Measurements from ENCODE around the gene SLC16A6.
"Not testable (repeated sequence)": the region's sequence is repeated elsewhere in the genome, so short reads cannot be mapped to it uniquely, and the experiment has no call there.

Gene SLC16A6

DNA sequence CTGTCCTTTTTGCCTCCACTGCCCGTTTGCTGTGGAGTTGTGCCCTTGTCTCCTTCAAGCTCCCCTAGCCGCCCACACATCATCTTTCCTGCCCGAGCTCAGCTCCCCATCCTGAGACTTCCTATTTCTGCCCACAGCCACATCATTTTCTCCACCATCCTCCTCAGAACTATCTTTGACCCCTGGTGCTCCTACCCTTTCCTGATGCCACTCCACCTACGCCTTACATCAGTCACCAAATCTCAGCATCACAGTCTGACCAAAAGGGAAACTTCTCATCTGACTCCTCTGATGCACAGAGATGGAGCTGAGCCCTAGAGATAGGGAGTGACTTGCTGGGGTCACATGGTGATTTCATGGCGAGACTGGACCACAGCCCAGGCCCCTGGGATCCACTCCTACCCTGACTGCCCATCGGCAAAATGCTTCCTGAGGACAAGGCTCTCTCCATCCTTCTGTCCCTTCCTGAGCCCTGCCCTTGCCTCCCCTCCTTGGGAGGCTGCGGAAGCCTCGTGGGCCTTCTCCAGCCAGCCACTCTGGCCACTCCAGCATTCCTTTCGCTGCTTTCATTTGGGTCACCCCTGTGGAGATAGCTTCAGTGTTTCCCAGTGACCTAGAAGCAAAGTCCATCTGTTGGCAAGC lies 62.8 kb downstream of the SLC16A6 start:
- not testable (repeated sequence) for H3K23ac ChIP-seq (ENCODE audit: low read depth, low read length, poor library complexity); H2AK5ac ChIP-seq (ENCODE audit: low read depth, low read length); H2BK5ac ChIP-seq (ENCODE audit: low read length); H3K4me3 ChIP-seq (ENCODE audit: low read length in 2 of 2); H4K91ac ChIP-seq (ENCODE audit: low read depth, low read length, poor library complexity); H2AFZ ChIP-seq (ENCODE audit: low read length); H3K27ac ChIP-seq (replicated peaks; ENCODE audit: low read length); H2BK15ac ChIP-seq (ENCODE audit: low read length); H3K14ac ChIP-seq (ENCODE audit: low read length); H3K4me2 ChIP-seq (ENCODE audit: insufficient read depth, low read length, poor library complexity, severe bottlenecking); H3K9me3 ChIP-seq (replicated peaks in 1 of 2; ENCODE audit: control insufficient read depth in 2 of 2, insufficient read depth in 1 of 2, low read depth in 1 of 2, low read length in 2 of 2); H3K4me1 ChIP-seq (ENCODE audit: control insufficient read depth in 2 of 2, insufficient read depth in 1 of 2, low read depth in 1 of 2, low read length in 2 of 2); H3K36me3 ChIP-seq (replicated peaks in 1 of 2; ENCODE audit: control insufficient read depth in 2 of 2, insufficient read depth in 2 of 2, low read length in 2 of 2); DNase-seq (ENCODE audit: low spot score); H3K27me3 ChIP-seq (ENCODE audit: control insufficient read depth in 3 of 3, insufficient read depth in 3 of 3, low read depth in 1 of 3, low read length in 3 of 3); H2BK12ac ChIP-seq (ENCODE audit: low read length); H3K18ac ChIP-seq (ENCODE audit: low read length); H2BK120ac ChIP-seq (ENCODE audit: low read depth, low read length); H4K8ac ChIP-seq (ENCODE audit: low read depth, low read length); H3K79me1 ChIP-seq (ENCODE audit: low read depth, low read length); H3K9ac ChIP-seq (ENCODE audit: low read depth, low read length, poor library complexity); H3K4ac ChIP-seq (ENCODE audit: low read length)
- WGBS, 2 donors (ENCODE audit: extremely low coverage in 2 of 2, insufficient read length in 2 of 2, insufficient replicate concordance in 1 of 2), result no CpG with 5 or more reads among the region's 9 CpGs

DNA sequence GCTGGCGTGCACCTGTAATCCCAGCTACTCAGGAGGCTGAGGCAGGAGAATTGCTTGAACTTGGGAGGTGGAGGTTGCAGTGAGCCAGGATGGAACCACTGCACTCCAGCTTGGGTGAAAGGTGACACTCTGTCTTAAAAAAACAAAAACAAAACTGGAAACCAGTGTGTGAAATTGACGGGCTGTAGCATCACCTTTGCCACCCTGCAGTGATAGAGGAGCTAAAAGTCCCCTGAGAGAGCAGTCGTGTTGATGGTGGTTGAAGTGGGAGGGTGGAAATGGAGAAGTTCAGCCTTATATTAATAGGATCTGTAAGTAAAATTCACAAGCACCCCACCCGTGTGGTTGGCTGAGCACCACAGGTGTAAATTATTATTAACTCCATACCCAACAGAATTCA lies 65.9 kb downstream of the SLC16A6 start:
- H3K23ac ChIP-seq (ENCODE audit: low read depth, low read length, poor library complexity); H2BK5ac ChIP-seq (ENCODE audit: low read length); H2AK5ac ChIP-seq (ENCODE audit: low read depth, low read length); H2BK12ac ChIP-seq (ENCODE audit: low read length); H3K9me3 ChIP-seq (replicated peaks in 1 of 2; ENCODE audit: control insufficient read depth in 2 of 2, insufficient read depth in 1 of 2, low read depth in 1 of 2, low read length in 2 of 2); H3K27ac ChIP-seq (replicated peaks; ENCODE audit: low read length); H2AFZ ChIP-seq (ENCODE audit: low read length); H3K4me3 ChIP-seq (ENCODE audit: low read length in 2 of 2); H4K91ac ChIP-seq (ENCODE audit: low read depth, low read length, poor library complexity); H3K4ac ChIP-seq (ENCODE audit: low read length); DNase-seq (ENCODE audit: low spot score); H3K4me2 ChIP-seq (ENCODE audit: insufficient read depth, low read length, poor library complexity, severe bottlenecking); H3K14ac ChIP-seq (ENCODE audit: low read length); H3K9ac ChIP-seq (ENCODE audit: low read depth, low read length, poor library complexity); H3K79me1 ChIP-seq (ENCODE audit: low read depth, low read length); H3K4me1 ChIP-seq (ENCODE audit: control insufficient read depth in 2 of 2, insufficient read depth in 1 of 2, low read depth in 1 of 2, low read length in 2 of 2); H3K36me3 ChIP-seq (replicated peaks in 1 of 2; ENCODE audit: control insufficient read depth in 2 of 2, insufficient read depth in 2 of 2, low read length in 2 of 2); H3K18ac ChIP-seq (ENCODE audit: low read length); H2BK15ac ChIP-seq (ENCODE audit: low read length); H2BK120ac ChIP-seq (ENCODE audit: low read depth, low read length); H4K8ac ChIP-seq (ENCODE audit: low read depth, low read length); H3K27me3 ChIP-seq (ENCODE audit: control insufficient read depth in 3 of 3, insufficient read depth in 3 of 3, low read depth in 1 of 3, low read length in 3 of 3): not testable (repeated sequence)
- WGBS, 2 donors (ENCODE audit: extremely low coverage in 2 of 2, insufficient read length in 2 of 2, insufficient replicate concordance in 1 of 2), result no CpG with 5 or more reads among the region's 4 CpGs

DNA sequence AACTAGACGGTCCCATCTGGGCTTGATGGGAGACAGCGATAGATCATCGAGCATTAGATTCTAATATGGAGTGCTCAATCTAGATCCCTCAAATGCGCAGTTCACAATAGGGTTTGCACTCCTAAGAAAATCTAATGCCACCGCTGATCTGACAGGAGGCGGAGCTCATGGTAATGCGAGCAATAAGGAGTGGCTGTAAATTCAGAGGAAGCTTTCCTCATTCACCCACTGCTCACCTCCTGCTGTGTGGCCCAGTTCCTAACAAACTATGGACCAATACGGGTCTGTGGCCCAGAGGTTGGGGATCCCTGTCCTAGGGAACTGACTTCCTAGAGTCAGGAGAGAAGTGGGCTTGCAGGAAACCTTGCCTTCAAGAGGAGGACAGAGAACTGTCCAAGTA lies 68.3 kb downstream of the SLC16A6 start:
- no peak overlapping the region for H3K9ac ChIP-seq (ENCODE audit: low read depth, low read length, poor library complexity)
- H3K36me3 ChIP-seq (replicated peaks in 1 of 2; ENCODE audit: control insufficient read depth in 2 of 2, insufficient read depth in 2 of 2, low read length in 2 of 2), result peaks cover 3 to 8% of the 10 kb centered on the region in 2 donors
- H2BK5ac ChIP-seq (ENCODE audit: low read length), result no peak overlapping the region
- peaks cover 0 to 2% of the 10 kb centered on the region in 2 donors for H3K4me1 ChIP-seq (ENCODE audit: control insufficient read depth in 2 of 2, insufficient read depth in 1 of 2, low read depth in 1 of 2, low read length in 2 of 2)
- no peak overlapping the region for H3K27ac ChIP-seq (replicated peaks; ENCODE audit: low read length)
- no peaks in the 10 kb centered on the region for H3K9me3 ChIP-seq (replicated peaks in 1 of 2; ENCODE audit: control insufficient read depth in 2 of 2, insufficient read depth in 1 of 2, low read depth in 1 of 2, low read length in 2 of 2)
- no peak overlapping the region for H2BK15ac ChIP-seq (ENCODE audit: low read length)
- H3K4me3 ChIP-seq (ENCODE audit: low read length in 2 of 2), result no peak overlapping the region
- no peak overlapping the region for H3K4me2 ChIP-seq (ENCODE audit: insufficient read depth, low read length, poor library complexity, severe bottlenecking)
- H4K91ac ChIP-seq (ENCODE audit: low read depth, low read length, poor library complexity), result no peak overlapping the region
- H3K4ac ChIP-seq (ENCODE audit: low read length), result no peak overlapping the region
- no peaks in the 10 kb centered on the region for H3K79me1 ChIP-seq (ENCODE audit: low read depth, low read length)
- no peak overlapping the region for H2BK120ac ChIP-seq (ENCODE audit: low read depth, low read length)
- no peak overlapping the region for H3K23ac ChIP-seq (ENCODE audit: low read depth, low read length, poor library complexity)
- H3K18ac ChIP-seq (ENCODE audit: low read length), result no peak overlapping the region
- no peak for DNase-seq (ENCODE audit: low spot score)
- H2AFZ ChIP-seq (ENCODE audit: low read length), result no peak overlapping the region
- H4K8ac ChIP-seq (ENCODE audit: low read depth, low read length), result no peak overlapping the region
- no CpG with 5 or more reads among the region's 8 CpGs for WGBS, 2 donors (ENCODE audit: extremely low coverage in 2 of 2, insufficient read length in 2 of 2, insufficient replicate concordance in 1 of 2)
- peaks cover 0 to 2% (median 0%) of the 10 kb centered on the region in 3 experiments for H3K27me3 ChIP-seq (ENCODE audit: control insufficient read depth in 3 of 3, insufficient read depth in 3 of 3, low read depth in 1 of 3, low read length in 3 of 3)
- H2BK12ac ChIP-seq (ENCODE audit: low read length), result no peak overlapping the region
- H3K14ac ChIP-seq (ENCODE audit: low read length), result no peak overlapping the region
- no peak overlapping the region for H2AK5ac ChIP-seq (ENCODE audit: low read depth, low read length)

DNA sequence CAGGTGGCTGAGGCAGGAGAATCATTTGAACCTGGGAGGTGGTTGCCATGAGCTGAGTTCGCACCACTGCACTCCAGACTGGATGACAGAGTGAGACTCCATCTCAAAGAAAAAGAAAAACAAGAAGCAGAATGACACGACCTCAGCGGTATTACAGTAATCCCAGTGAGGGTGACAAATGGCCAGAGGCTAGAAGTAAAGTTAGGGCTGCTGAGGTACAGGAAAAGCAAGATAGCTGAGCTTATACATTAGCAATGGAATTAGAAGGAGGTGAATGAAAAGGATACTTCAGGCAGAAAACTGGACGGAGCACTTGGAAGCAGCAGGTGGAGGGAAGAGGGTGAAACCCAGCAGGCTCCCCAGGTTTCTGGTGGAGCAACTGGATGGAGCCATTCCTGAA lies 69.1 kb downstream of the SLC16A6 start:
- Histone ChIP-seq H3K9ac (ENCODE audit: low read depth, low read length, poor library complexity) (no peak overlapping the region), H3K4me3 (ENCODE audit: low read length in 2 of 2) (no peak overlapping the region), H2BK12ac (ENCODE audit: low read length) (no peak overlapping the region), H3K4me1 (ENCODE audit: control insufficient read depth in 2 of 2, insufficient read depth in 1 of 2, low read depth in 1 of 2, low read length in 2 of 2) (peaks cover 0 to 2% of the 10 kb centered on the region in 2 donors), H2AK5ac (ENCODE audit: low read depth, low read length) (no peak overlapping the region), H3K27me3 (ENCODE audit: control insufficient read depth in 3 of 3, insufficient read depth in 3 of 3, low read depth in 1 of 3, low read length in 3 of 3) (peaks cover 0 to 2% (median 0%) of the 10 kb centered on the region in 3 experiments), H4K91ac (ENCODE audit: low read depth, low read length, poor library complexity) (no peak overlapping the region), H3K14ac (ENCODE audit: low read length) (no peak overlapping the region), H3K27ac (replicated peaks; ENCODE audit: low read length) (no peak overlapping the region), H3K4me2 (ENCODE audit: insufficient read depth, low read length, poor library complexity, severe bottlenecking) (no peak overlapping the region), H3K9me3 (replicated peaks in 1 of 2; ENCODE audit: control insufficient read depth in 2 of 2, insufficient read depth in 1 of 2, low read depth in 1 of 2, low read length in 2 of 2) (no peaks in the 10 kb centered on the region), H2BK15ac (ENCODE audit: low read length) (no peak overlapping the region), H2BK5ac (ENCODE audit: low read length) (no peak overlapping the region), H4K8ac (ENCODE audit: low read depth, low read length) (no peak overlapping the region), H3K79me1 (ENCODE audit: low read depth, low read length) (no peaks in the 10 kb centered on the region), H3K23ac (ENCODE audit: low read depth, low read length, poor library complexity) (no peak overlapping the region), H3K36me3 (replicated peaks in 1 of 2; ENCODE audit: control insufficient read depth in 2 of 2, insufficient read depth in 2 of 2, low read length in 2 of 2) (peaks cover 3 to 8% of the 10 kb centered on the region in 2 donors), H3K18ac (ENCODE audit: low read length) (no peak overlapping the region), H2BK120ac (ENCODE audit: low read depth, low read length) (no peak overlapping the region), H3K4ac (ENCODE audit: low read length) (no peak overlapping the region), H2AFZ (ENCODE audit: low read length) (no peak overlapping the region)
- WGBS, 2 donors (ENCODE audit: extremely low coverage in 2 of 2, insufficient read length in 2 of 2, insufficient replicate concordance in 1 of 2), result no CpG with 5 or more reads among the region's 4 CpGs
- no peak for DNase-seq (ENCODE audit: low spot score)
